GM19397 (cell line): ENCODE data around the gene SRPK3.

ENCODE experiments used
- ATAC-seq: cut with Tn5 transposase; IDR thresholded peaks from one replicate; pipeline ENCODE4 v1.9.1; 2021; ENCODE audit warnings: mild to moderate bottlenecking, moderate library complexity; ENCODE audit not compliant: unreplicated experiment

The SRPK3 gene

GRCh38 chrX:153828308-153828707 is 47.5 kb downstream of the SRPK3 start:
- no peak for ATAC-seq

GRCh38 chrX:153828723-153829548 is 48.1 kb downstream of the SRPK3 start:
- no peak for ATAC-seq

- ATAC-seq: no peak
Measured at GRCh38 chrX:153829549-153829798, 48.6 kb downstream of the SRPK3 start.

GRCh38 chrX:153829799-153830639 is 49.2 kb downstream of the SRPK3 start, which contains the start of gene PDZD4:
Gene PDZD4 (minus strand): TSS chrX:153830544. CDS start chrX:153830298, 246 bp downstream.
- ATAC-seq: no peak

- no peak for ATAC-seq
Measured at GRCh38 chrX:153830640-153831428, 50.0 kb downstream of the SRPK3 start.

GRCh38 chrX:153831429-153832150 is 50.7 kb downstream of the SRPK3 start:
- no peak for ATAC-seq

GRCh38 chrX:153832728-153833127 is 51.9 kb downstream of the SRPK3 start:
- no peak for ATAC-seq
